Calu3 (cell line): ENCODE results near the gene MRTO4. TPM values are rescaled to one million over a fixed set of nuclear protein-coding genes. Genes with fewer than 3 reads are reported as not detected.

Source experiments
- BruUV-seq: library from RNA; stranded (reverse); fragments of 400-500 nt; replicated peaks from 2 replicates; lab custom pipeline; 2021; lab: Mats Ljungman, UMichigan
- CTCF ChIA-PET: fragments of 300-600 bp; sonication (Branson Sonifier 250); formaldehyde crosslinking; loops from one replicate; lab custom pipeline; 2022; ENCODE audit warnings: antibody characterized with exemption; lab: Charles Lee
- DNase-seq: peaks from one replicate; pipeline ENCODE4 v3.0.0; 2022
- H3K27ac Mint-ChIP-seq: one replicate; pipeline ENCODE4 v1.8.0; 2022; ENCODE audit warnings: mixed read lengths; ENCODE audit not compliant: unreplicated experiment
- H3K27me3 Mint-ChIP-seq: one replicate; pipeline ENCODE4 v1.8.0; 2022; ENCODE audit warnings: mixed read lengths; ENCODE audit not compliant: unreplicated experiment
- H3K36me3 Mint-ChIP-seq: one replicate; pipeline ENCODE4 v1.8.0; 2022; ENCODE audit warnings: mild to moderate bottlenecking, moderate library complexity, mixed read lengths; ENCODE audit not compliant: insufficient read depth, unreplicated experiment
- H3K4me1 Mint-ChIP-seq: one replicate; pipeline ENCODE4 v1.8.0; 2022; ENCODE audit warnings: mild to moderate bottlenecking, low read depth, mixed read lengths; ENCODE audit not compliant: unreplicated experiment
- H3K4me3 Mint-ChIP-seq: one replicate; pipeline ENCODE4 v1.8.0; 2022; ENCODE audit warnings: mild to moderate bottlenecking, low read depth, moderate library complexity, mixed read lengths; ENCODE audit not compliant: unreplicated experiment
- H3K9me3 Mint-ChIP-seq: one replicate; pipeline ENCODE4 v1.8.0; 2022; ENCODE audit warnings: low read depth, mixed read lengths; ENCODE audit not compliant: unreplicated experiment
- intact Hi-C: fragments of 100-400 bp; cut with micrococcal nuclease; formaldehyde crosslinking; loops from one replicate; pipeline ENCODE4 v1.10.0; 2022; ENCODE audit not compliant: unreplicated experiment
- total RNA-seq: library from RNA; stranded (reverse); gene quantifications from 2 replicates; pipeline ENCODE4 v1.2.3, GENCODE V29; 2022
- TF ChIP-seq, protein P1 (sequence below): fragments of 200-600 bp; IDR thresholded peaks from one replicate; pipeline ENCODE4 v1.8.0; 2022; ENCODE audit warnings: antibody characterized with exemption; ENCODE audit not compliant: unreplicated experiment

Gene MRTO4
- total RNA-seq, 1 experiment from 2014 or later, result 37.0 TPM

DNA sequence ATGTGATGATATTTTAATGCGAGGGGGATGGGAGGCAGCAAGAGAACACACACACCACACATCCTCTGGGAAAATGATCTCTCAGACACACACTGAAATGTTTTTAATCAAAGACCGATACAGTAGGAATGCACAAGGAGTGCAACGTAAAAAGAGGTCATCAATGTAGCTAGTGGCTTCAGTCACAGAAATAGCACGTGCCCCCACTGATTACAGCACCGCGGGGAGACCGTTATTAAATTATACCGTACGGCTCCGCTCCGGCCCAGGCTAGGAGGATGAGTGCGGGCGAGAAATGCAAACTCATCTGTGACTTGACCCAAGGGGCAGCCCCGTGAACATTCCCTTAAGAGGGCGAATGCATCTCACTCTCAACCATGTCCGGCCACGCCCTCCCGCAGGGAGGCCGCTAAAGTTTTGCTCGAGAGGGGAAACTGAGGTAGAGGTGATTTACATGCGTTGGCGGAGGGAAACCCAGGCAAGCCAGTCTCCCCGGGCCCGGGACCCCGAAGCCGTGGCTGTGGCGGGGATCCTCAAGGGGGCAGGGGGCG, 42.1 kb upstream of the MRTO4 start:
- Mint-ChIP-seq H3K4me1 (peaks cover 28% of the 10 kb centered on the region), H3K36me3 (peaks cover 25% of the 10 kb centered on the region), H3K9me3 (no peaks in the 10 kb centered on the region), H3K27me3 (no peaks in the 10 kb centered on the region), H3K27ac (peak overlapping the region; percentile 52), H3K4me3 (peak overlapping the region; percentile 81)
- TF ChIP-seq, protein P1, sequence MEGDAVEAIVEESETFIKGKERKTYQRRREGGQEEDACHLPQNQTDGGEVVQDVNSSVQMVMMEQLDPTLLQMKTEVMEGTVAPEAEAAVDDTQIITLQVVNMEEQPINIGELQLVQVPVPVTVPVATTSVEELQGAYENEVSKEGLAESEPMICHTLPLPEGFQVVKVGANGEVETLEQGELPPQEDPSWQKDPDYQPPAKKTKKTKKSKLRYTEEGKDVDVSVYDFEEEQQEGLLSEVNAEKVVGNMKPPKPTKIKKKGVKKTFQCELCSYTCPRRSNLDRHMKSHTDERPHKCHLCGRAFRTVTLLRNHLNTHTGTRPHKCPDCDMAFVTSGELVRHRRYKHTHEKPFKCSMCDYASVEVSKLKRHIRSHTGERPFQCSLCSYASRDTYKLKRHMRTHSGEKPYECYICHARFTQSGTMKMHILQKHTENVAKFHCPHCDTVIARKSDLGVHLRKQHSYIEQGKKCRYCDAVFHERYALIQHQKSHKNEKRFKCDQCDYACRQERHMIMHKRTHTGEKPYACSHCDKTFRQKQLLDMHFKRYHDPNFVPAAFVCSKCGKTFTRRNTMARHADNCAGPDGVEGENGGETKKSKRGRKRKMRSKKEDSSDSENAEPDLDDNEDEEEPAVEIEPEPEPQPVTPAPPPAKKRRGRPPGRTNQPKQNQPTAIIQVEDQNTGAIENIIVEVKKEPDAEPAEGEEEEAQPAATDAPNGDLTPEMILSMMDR, result no peak
- no TSS peak for BruUV-seq
- CTCF ChIA-PET, result no interaction called here
- intact Hi-C loops, result no loop called here
- no peak for DNase-seq

GRCh38 chr1:19209990-19210771, 41.4 kb upstream of the MRTO4 start, which contains the start of gene UBR4:
Gene UBR4, minus strand, starts transcription at chr1:19210266. Its CDS starts 18 bp downstream, at chr1:19210248.
- no TSS peak for BruUV-seq
- H3K4me3 Mint-ChIP-seq, result peak within 1 kb of the TSS; percentile 81
- no peaks in the 10 kb centered on the region for H3K27me3 Mint-ChIP-seq
- H3K27ac Mint-ChIP-seq, result peak within 1 kb of the TSS; percentile 81
- peaks cover 27% of the 10 kb centered on the region for H3K36me3 Mint-ChIP-seq
- intact Hi-C loops, result no loop called here
- H3K9me3 Mint-ChIP-seq, result no peaks in the 10 kb centered on the region
- CTCF ChIA-PET, result no interaction called here
- TF ChIP-seq, protein P1, result no peak
- DNase-seq, result peak; percentile 91
- peaks cover 22% of the 10 kb centered on the region for H3K4me1 Mint-ChIP-seq

GRCh38 chr1:19210772-19211549, 40.6 kb upstream of the MRTO4 start:
- TF ChIP-seq, protein P1, result no peak
- H3K27me3 Mint-ChIP-seq, result no peaks in the 10 kb centered on the region
- peaks cover 31% of the 10 kb centered on the region for H3K36me3 Mint-ChIP-seq
- no peak for DNase-seq
- CTCF ChIA-PET, result no interaction called here
- BruUV-seq, result TSS peak; percentile 70
- intact Hi-C loops, result no loop called here
- H3K4me3 Mint-ChIP-seq, result peak overlapping the region; percentile 81
- peak overlapping the region; percentile 81 for H3K27ac Mint-ChIP-seq
- no peaks in the 10 kb centered on the region for H3K9me3 Mint-ChIP-seq
- peaks cover 16% of the 10 kb centered on the region for H3K4me1 Mint-ChIP-seq

DNA sequence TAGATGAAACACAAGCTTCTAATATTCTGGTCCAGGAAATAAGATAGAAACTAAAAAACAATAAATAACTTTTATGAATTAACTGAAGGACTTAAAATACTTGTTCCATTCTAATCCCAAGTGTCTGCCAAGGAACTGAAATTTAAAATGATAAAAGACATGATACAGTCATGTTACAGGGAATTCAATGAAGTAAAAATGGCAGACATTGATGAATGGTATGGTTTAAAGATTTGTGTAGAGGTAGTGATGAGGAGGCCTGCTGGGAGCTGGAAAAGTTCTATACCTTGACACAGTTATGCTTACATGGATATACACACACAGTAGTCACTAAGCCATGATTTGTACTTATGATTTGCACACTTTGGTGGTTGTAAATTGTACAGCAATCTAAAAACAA, 39.4 kb upstream of the MRTO4 start:
- CTCF ChIA-PET, result no interaction called here
- no peaks in the 10 kb centered on the region for H3K9me3 Mint-ChIP-seq
- H3K36me3 Mint-ChIP-seq, result peaks cover 37% of the 10 kb centered on the region
- no peak overlapping the region for H3K4me3 Mint-ChIP-seq
- H3K27me3 Mint-ChIP-seq, result no peaks in the 10 kb centered on the region
- BruUV-seq, result no TSS peak
- peaks cover 8% of the 10 kb centered on the region for H3K4me1 Mint-ChIP-seq
- intact Hi-C loops, result no loop called here
- no peak for DNase-seq
- H3K27ac Mint-ChIP-seq, result no peak overlapping the region
- TF ChIP-seq, protein P1, result no peak
